ENCODE measurements around the gene SLC12A1.

The SLC12A1 gene

GRCh38 chr15:48205981-48206380 is at the start of gene SLC12A1:
SLC12A1 (plus strand) TSS chr15:48206302; CDS start chr15:48207720, 1,418 bp downstream.
- no peak for DNase-seq (ENCODE audit: low read depth in 2 of 2, low spot score in 1 of 2)

DNA sequence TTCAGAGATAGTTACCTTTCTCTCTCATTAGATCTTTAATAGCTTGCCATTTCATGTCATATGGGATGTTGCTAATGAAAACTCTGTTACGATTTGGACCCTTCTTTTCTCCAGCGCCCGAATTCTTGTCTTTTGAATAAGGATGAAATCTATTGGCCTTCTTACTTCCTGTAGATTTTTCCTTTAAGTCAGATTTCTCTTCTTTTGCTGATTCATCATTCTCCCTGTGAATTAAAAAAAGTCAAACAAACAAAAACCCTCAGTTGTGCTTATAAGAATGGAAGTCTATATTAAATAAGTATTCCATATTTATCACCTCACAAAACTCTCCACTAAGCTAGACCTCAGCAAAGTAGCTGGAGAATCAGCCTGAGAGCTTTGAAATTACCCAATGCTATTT is 37.5 kb upstream of the SLC12A1 start:
- no peak for DNase-seq (ENCODE audit: low read depth in 2 of 2, low spot score in 1 of 2)

- no peak for DNase-seq (ENCODE audit: low read depth in 2 of 2, low spot score in 1 of 2)
Measured at GRCh38 chr15:48170981-48171380, 35.1 kb upstream of the SLC12A1 start.

- no peak for DNase-seq (ENCODE audit: low read depth in 2 of 2, low spot score in 1 of 2)
Measured at GRCh38 chr15:48175126-48175525, 31.0 kb upstream of the SLC12A1 start.

- no peak for DNase-seq (ENCODE audit: low read depth in 2 of 2, low spot score in 1 of 2)
Measured at GRCh38 chr15:48176112-48176511, 30.0 kb upstream of the SLC12A1 start.

- DNase-seq (ENCODE audit: low read depth in 2 of 2, low spot score in 1 of 2): no peak
Measured at GRCh38 chr15:48176957-48177356, 29.1 kb upstream of the SLC12A1 start.

DNA sequence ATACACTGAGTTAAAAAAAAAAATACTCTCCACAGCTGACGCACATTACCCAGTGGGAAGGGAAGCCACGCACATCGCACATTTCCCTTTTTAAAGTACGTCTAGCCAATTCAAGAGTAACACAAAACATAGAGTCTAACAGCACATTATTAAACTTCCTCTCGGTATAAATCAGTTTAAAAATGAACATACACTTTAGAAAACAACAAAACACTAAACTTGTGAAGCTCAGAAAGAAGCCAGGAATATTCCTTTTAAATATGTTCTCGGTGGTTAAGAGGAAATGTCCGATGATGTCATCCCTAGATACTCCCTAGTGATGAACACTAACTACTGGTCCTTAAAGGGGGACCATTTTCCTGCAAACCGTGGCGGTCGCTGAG is 28.7 kb upstream of the SLC12A1 start:
- DNase-seq (ENCODE audit: low read depth in 2 of 2, low spot score in 1 of 2): no peak

GRCh38 chr15:48177766-48178647 is 28.1 kb upstream of the SLC12A1 start, which contains the start of gene MYEF2:
MYEF2 (minus strand) TSS chr15:48178295; CDS start chr15:48178237, 58 bp downstream.
- DNase-seq (ENCODE audit: low read depth in 2 of 2, low spot score in 1 of 2): peak; percentile 31 to 46

DNA sequence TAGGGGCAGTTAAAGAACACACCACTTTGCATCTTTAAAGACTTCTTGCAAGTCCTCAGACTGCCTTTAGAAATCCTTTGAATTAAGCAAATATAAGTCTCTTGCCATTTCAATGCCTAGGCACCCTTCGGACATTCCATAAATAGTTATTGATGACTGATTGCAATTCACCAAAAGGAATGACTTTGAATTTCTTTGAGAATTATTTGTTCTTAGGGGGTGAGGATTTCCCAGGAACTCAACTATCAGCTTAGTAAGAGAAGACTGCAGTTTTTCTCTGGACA is 27.5 kb upstream of the SLC12A1 start:
- no peak for DNase-seq (ENCODE audit: low read depth in 2 of 2, low spot score in 1 of 2)

DNA sequence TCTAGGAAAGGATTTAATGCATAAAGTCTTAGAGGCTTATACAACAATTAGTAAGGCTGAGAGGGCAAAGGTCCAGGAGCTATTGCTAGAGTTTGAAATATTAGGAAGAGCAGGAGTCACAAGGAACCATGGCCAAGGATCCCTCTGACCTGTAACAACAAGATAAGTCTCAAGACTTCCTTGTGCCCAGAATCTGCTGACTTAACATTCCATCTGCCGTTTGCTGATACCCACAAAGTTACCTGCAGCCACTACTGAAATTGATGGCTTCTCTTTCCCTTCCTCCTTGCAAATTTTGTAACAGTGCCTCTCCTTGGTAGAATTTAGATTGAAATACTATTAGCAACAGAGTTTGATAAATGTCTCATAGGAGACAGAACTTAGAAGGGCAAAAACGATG is 23.4 kb upstream of the SLC12A1 start:
- no peak for DNase-seq (ENCODE audit: low read depth in 2 of 2, low spot score in 1 of 2)

GRCh38 chr15:48185529-48185928 is 20.6 kb upstream of the SLC12A1 start:
- no peak for DNase-seq (ENCODE audit: low read depth in 2 of 2, low spot score in 1 of 2)

GRCh38 chr15:48186271-48186670 is 19.8 kb upstream of the SLC12A1 start:
- DNase-seq (ENCODE audit: low read depth in 2 of 2, low spot score in 1 of 2): no peak

DNA sequence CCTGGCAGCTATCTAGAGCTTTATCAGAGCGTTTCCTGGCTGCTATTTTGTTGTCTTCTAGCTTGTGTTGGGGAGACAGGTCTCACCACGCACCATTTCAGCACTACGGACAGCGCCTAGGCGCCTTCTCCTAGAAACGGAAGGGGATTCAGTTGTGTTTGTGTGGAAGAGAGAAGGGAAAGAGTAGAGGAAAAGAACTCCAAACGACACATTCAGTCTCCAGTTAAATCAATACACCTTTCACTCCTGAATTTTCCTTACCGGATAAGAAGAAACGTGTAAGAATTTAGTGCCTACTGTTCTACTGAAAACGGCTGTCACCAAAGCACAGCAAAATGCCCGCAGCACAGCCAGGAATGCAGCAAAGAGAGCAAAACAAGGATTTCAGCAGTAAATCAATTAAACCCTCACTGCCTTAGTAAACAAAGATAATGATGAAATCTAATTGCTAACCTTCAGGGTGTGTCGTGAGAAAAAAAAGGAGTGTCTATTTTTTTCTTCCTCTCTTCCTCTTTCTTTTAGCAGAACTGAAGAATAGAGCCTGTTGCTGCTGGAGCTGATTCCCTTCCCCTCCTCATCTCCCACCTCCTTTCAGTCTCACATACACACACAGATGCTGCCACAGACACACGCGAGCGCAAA is 15.0 kb upstream of the SLC12A1 start:
- no peak for DNase-seq (ENCODE audit: low read depth in 2 of 2, low spot score in 1 of 2)

- DNase-seq (ENCODE audit: low read depth in 2 of 2, low spot score in 1 of 2): no peak
Measured at GRCh38 chr15:48191574-48192225, 14.4 kb upstream of the SLC12A1 start, which contains the start of gene CTXN2. CTXN2 (plus strand) TSS chr15:48191665; CDS start chr15:48201301, 9,636 bp downstream.

- no peak for DNase-seq (ENCODE audit: low read depth in 2 of 2, low spot score in 1 of 2)
Measured at GRCh38 chr15:48202068-48202467, 4.0 kb upstream of the SLC12A1 start.

DNA sequence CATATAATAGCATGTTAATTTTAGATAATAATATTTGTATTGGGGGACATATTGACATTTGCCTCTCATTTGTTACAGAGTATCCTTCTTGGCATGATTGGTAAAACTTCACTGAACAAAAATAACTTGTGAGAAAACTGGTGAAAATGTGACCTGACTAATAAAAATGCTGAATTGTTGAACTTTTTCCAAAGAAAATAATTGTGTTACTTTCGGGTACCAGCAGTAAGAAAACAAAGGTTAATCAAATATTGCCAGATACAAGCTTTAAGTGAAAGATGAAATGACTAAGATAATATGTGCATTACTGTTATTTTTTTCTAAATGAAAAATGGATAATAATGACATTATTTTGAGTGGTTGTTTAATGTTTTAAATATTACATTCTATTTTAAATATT is 15.2 kb downstream of the SLC12A1 start:
- DNase-seq (ENCODE audit: low read depth in 2 of 2, low spot score in 1 of 2): no peak

DNA sequence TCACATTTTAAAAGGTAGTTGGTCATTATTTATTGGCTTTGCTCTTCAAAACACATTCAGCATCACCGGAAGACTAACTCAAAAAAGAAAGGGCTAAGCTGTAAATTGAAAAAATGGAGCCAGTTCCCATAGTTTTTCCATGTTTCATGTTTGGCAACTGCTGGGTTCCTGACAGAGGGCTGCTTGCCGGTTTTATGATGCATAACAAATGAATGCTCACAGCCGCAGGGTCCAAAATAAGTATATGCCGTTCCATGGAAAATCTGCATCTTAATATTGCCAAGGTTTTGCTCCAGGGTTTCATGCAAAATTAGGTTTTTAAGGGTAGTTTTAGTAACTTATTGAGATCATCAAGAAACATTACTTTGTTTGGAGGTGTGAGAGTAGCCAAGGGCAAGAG is 15.8 kb downstream of the SLC12A1 start:
- DNase-seq (ENCODE audit: low read depth in 2 of 2, low spot score in 1 of 2): no peak

DNA sequence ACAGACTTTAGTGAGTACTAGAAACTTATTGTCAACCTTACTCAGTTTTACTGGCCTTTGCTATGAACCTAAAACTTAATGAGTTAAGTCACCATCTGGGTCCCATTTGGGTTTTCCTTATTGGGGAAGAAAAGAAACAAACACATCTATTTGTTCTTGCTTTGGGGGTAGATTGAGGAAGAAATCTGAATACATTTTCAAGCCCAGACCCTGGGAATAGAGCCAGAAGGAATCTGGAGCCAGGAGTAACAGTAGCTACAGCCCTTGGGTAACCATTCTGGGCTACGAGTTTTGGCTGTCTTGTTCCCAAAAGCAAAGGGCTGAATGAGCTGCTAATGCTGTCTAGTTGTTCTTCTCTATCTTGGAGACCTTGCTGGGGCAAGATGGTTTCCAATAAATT is 16.5 kb downstream of the SLC12A1 start:
- no peak for DNase-seq (ENCODE audit: low read depth in 2 of 2, low spot score in 1 of 2)

GRCh38 chr15:48225771-48226170 is 19.7 kb downstream of the SLC12A1 start:
- DNase-seq (ENCODE audit: low read depth in 2 of 2, low spot score in 1 of 2): no peak

- no peak for DNase-seq (ENCODE audit: low read depth in 2 of 2, low spot score in 1 of 2)
Measured at GRCh38 chr15:48230498-48230897, 24.4 kb downstream of the SLC12A1 start.

- no peak for DNase-seq (ENCODE audit: low read depth in 2 of 2, low spot score in 1 of 2)
Measured at GRCh38 chr15:48233246-48233645, 27.1 kb downstream of the SLC12A1 start.

DNA sequence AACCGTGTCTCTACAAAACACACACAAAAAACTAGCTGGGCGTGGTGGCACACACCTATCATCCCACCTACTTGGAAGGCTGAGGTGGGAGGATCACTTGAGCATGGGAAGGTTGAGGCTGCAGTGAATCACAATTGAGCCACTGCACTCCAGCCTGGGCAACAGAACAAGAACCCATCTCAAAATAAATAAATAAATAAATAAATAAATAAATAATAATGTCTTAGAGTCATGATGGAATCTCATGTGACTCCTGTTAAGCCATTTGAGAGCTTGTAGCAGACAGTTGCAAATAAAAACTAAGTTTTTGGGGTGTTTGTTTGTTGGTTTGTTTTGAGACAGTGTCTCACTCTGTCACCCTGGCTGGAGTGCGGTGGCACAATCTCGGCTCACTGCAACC is 33.2 kb downstream of the SLC12A1 start:
- DNase-seq (ENCODE audit: low read depth in 2 of 2, low spot score in 1 of 2): no peak

Data from stimulated activated CD8-positive, alpha-beta memory T cell treated with anti-CD3 and anti-CD28 coated beads, Interleukin-4, amount 100 ng/mL, for 4 hours (primary cell).